OCI-LY7 (cell line): ENCODE results near the gene LATS2.

ENCODE experiments used
- EZH2phosphoT487 ChIP-seq: fragments of 200-600 bp; sonication (generic); IDR thresholded peaks from 2 replicates; pipeline ENCODE4 v1.6.1; 2018; ENCODE audit warnings: low read depth, borderline replicate concordance, mild to moderate bottlenecking, mixed run types, antibody characterized with exemption, low read length, moderate library complexity, mixed read lengths
- TF ChIP-seq, protein P1 (sequence below): fragments of 200-600 bp; sonication (generic); conservative IDR thresholded peaks from 2 replicates; pipeline ENCODE4 v1.5.1; 2014; ENCODE audit warnings: mild to moderate bottlenecking, antibody characterized with exemption, low read length, moderate library complexity, mixed read lengths

GRCh38 chr13:20973886-20974425 lies 87.4 kb downstream of the LATS2 start:
- TF ChIP-seq, protein P1, sequence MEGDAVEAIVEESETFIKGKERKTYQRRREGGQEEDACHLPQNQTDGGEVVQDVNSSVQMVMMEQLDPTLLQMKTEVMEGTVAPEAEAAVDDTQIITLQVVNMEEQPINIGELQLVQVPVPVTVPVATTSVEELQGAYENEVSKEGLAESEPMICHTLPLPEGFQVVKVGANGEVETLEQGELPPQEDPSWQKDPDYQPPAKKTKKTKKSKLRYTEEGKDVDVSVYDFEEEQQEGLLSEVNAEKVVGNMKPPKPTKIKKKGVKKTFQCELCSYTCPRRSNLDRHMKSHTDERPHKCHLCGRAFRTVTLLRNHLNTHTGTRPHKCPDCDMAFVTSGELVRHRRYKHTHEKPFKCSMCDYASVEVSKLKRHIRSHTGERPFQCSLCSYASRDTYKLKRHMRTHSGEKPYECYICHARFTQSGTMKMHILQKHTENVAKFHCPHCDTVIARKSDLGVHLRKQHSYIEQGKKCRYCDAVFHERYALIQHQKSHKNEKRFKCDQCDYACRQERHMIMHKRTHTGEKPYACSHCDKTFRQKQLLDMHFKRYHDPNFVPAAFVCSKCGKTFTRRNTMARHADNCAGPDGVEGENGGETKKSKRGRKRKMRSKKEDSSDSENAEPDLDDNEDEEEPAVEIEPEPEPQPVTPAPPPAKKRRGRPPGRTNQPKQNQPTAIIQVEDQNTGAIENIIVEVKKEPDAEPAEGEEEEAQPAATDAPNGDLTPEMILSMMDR = no peak
- no peak for TF ChIP-seq EZH2phosphoT487
